ENCODE results near the gene SMIM3.
"Not testable (repeated sequence)": the region's sequence is repeated elsewhere in the genome, so short reads cannot be mapped to it uniquely, and the experiment has no call there.

The SMIM3 gene

DNA sequence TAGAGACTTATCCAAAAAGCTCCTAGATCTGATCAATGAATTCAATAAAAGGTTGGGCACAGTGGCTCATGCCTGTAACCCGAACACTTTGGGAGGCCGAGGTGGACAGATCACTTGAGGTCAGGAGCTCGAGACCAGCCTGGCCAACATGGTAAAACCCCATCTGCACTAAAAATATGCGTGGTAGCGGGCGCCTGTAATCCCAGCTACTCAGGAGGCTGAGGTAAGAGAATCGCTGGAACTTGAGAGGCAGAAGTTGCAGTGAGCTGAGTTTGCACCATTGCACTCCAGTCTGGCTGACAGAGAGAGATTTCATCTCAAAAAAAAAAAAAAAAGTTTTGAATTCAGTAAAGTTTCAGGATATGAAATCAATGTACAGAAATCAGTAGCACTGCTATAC lies 39.7 kb upstream of the SMIM3 start:
- peaks cover 15 to 21% of the 10 kb centered on the region in 2 experiments for H3K4me1 ChIP-seq (ENCODE audit: control insufficient read depth in 1 of 2, insufficient read depth in 1 of 2, low read depth in 1 of 2, low read length in 1 of 2)
- TF ChIP-seq, protein P1, sequence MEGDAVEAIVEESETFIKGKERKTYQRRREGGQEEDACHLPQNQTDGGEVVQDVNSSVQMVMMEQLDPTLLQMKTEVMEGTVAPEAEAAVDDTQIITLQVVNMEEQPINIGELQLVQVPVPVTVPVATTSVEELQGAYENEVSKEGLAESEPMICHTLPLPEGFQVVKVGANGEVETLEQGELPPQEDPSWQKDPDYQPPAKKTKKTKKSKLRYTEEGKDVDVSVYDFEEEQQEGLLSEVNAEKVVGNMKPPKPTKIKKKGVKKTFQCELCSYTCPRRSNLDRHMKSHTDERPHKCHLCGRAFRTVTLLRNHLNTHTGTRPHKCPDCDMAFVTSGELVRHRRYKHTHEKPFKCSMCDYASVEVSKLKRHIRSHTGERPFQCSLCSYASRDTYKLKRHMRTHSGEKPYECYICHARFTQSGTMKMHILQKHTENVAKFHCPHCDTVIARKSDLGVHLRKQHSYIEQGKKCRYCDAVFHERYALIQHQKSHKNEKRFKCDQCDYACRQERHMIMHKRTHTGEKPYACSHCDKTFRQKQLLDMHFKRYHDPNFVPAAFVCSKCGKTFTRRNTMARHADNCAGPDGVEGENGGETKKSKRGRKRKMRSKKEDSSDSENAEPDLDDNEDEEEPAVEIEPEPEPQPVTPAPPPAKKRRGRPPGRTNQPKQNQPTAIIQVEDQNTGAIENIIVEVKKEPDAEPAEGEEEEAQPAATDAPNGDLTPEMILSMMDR (IDR thresholded peaks at IDR 0.05), result no peak
- H3K9me3 ChIP-seq, result no peaks in the 10 kb centered on the region
- peaks cover 18% of the 10 kb centered on the region for H3K36me3 ChIP-seq
- no peaks in the 10 kb centered on the region for H3K27me3 ChIP-seq
- H3K27ac ChIP-seq, result peak overlapping the region; percentile 3
- H3K4me3 ChIP-seq (ENCODE audit: low read depth in 1 of 2, low read length in 1 of 2), result no peak overlapping the region

DNA sequence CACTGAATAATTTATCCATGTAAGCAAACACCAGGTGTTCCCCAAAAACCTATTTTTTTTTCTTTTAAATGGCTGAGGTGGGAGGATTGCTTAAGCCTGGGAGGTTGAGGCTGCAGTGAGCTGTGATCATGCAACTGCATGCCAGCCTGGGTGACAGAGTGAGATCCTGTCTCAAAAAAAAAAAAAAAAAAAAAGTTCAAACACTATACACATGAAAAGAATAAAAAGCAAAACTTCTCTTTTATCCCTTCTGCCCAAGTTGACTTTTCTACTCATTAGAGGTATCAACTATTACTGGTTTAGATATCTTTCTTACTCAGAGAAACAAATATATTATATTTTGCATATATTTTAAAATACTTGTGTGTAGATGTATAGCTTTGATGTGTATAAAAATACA lies 37.6 kb upstream of the SMIM3 start:
- Histone ChIP-seq H3K4me1 (ENCODE audit: control insufficient read depth in 1 of 2, insufficient read depth in 1 of 2, low read depth in 1 of 2, low read length in 1 of 2) (peaks cover 0 to under 1% of the 10 kb centered on the region in 2 experiments), H3K27me3 (no peaks in the 10 kb centered on the region), H3K4me3 (ENCODE audit: low read depth in 1 of 2, low read length in 1 of 2) (no peak overlapping the region), H3K9me3 (no peaks in the 10 kb centered on the region), H3K27ac (no peak overlapping the region), H3K36me3 (peaks cover 18% of the 10 kb centered on the region)
- TF ChIP-seq, protein P1 (IDR thresholded peaks at IDR 0.05), result no peak

DNA sequence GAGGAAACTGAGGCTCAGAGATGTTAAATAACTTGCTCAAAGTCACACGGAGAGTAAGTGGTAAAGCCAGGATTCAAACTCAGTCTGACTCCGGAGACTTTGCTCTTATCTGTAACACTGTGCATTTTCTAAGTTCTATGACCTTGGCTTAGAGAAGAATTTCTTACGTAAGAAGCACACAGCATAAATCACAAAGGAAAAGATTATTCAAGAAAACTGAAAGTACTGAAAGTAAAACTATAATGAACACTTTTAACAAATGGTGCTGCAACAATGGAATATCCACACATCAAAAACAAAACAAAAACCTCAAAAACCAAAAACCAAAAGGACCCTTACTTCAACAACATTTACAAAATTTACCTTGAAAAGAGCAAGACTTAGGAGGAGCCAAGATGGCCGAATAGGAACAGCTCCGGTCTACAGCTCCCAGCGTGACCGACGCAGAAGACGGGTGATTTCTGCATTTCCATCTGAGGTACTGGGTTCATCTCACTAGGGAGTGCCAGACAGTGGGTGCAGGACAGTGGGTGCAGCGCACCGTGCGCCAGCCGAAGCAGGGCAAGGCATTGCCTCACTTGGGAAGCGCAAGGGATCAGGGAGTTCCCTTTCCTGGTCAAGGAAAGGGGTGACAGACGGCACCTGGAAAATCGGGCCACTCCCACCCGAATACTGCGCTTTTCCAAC lies 36.0 kb upstream of the SMIM3 start:
- H3K27ac ChIP-seq; H3K27me3 ChIP-seq; H3K4me1 ChIP-seq (ENCODE audit: control insufficient read depth in 1 of 2, insufficient read depth in 1 of 2, low read depth in 1 of 2, low read length in 1 of 2); H3K4me3 ChIP-seq (ENCODE audit: low read depth in 1 of 2, low read length in 1 of 2); H3K9me3 ChIP-seq: not testable (repeated sequence)
- peaks cover 18% of the 10 kb centered on the region for H3K36me3 ChIP-seq

DNA sequence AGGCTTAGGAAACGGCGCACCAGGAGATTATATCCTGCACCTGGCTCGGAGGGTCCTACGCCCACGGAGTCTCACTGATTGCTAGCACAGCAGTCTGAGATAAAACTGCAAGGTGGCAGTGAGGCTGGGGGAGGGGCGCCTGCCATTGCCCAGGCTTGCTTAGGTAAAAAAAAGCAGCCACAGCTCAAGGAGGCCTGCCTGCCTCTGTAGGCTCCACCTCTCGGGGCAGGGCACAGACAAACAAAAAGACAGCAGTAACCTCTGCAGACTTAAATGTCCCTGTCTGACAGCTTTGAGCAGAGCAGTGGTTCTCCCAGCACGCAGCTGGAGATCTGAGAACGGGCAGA lies 35.4 kb upstream of the SMIM3 start:
- H3K27me3 ChIP-seq; H3K27ac ChIP-seq; H3K4me3 ChIP-seq (ENCODE audit: low read depth in 1 of 2, low read length in 1 of 2); H3K9me3 ChIP-seq; H3K4me1 ChIP-seq (ENCODE audit: control insufficient read depth in 1 of 2, insufficient read depth in 1 of 2, low read depth in 1 of 2, low read length in 1 of 2): not testable (repeated sequence)
- H3K36me3 ChIP-seq, result peaks cover 18% of the 10 kb centered on the region

DNA sequence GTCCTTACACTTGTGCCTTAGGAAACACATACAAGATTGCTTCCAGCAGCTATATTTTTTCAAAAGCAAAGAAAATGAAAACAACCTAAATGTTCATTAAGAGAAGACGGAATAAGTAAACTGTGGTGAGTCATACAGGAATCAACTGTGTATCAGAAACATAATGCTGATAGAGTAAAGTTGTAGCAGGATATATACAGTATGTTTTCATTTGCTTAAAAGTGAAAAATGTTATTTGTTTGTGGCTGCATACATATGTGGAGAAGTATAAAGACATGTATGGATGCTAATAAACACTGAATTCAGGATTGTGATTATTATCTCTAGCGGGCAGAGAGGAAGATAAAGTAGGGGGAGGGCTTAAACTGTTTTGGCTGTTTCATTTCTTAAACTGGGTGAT lies 28.1 kb upstream of the SMIM3 start:
- Histone ChIP-seq H3K9me3 (no peaks in the 10 kb centered on the region), H3K27me3 (no peaks in the 10 kb centered on the region), H3K36me3 (peaks cover 46% of the 10 kb centered on the region), H3K27ac (peak overlapping the region; percentile 34), H3K4me1 (ENCODE audit: control insufficient read depth in 1 of 2, insufficient read depth in 1 of 2, low read depth in 1 of 2, low read length in 1 of 2) (no peaks in the 10 kb centered on the region), H3K4me3 (ENCODE audit: low read depth in 1 of 2, low read length in 1 of 2) (no peak overlapping the region)
- TF ChIP-seq, protein P1 (IDR thresholded peaks at IDR 0.05), result no peak

DNA sequence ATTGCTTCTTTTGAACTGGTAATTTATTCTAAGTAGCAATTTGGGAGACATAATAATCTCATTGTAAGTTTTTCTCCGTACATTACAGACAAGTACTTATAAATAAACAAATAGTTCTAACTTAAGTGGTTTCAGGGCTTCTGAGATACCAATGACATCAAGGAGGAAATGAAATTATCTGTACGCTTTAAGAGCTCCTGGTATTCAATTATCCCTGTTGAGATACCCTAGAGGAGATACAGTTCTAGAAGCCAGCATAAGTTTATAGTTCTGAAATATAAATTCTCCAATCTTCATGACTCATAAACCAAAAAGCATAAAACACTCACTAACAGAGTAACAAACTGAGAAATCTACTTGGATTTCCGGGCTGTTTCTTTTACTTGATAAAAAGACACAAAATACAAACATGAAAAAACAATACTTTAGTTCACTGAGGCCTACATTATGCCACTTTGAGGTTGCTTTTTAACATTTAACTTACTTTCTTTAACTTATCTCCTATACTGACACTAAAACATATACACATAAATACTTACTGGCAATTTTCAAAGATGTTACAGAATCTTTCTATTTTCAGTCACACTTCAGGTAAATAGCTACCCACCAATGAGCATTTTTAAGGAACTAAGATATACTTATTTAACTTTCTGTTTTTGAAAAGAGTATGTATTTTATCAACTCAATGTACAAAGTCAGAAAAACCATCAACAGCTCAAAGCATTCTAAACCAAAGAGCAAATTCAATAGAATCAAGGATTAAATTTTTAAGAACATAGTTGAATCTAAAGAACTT lies 27.3 kb upstream of the SMIM3 start:
- peaks cover 53% of the 10 kb centered on the region for H3K36me3 ChIP-seq
- H3K9me3 ChIP-seq, result no peaks in the 10 kb centered on the region
- H3K27me3 ChIP-seq, result no peaks in the 10 kb centered on the region
- no peak overlapping the region for H3K27ac ChIP-seq
- no peak overlapping the region for H3K4me3 ChIP-seq (ENCODE audit: low read depth in 1 of 2, low read length in 1 of 2)
- TF ChIP-seq, protein P1 (IDR thresholded peaks at IDR 0.05), result no peak
- H3K4me1 ChIP-seq (ENCODE audit: control insufficient read depth in 1 of 2, insufficient read depth in 1 of 2, low read depth in 1 of 2, low read length in 1 of 2), result no peaks in the 10 kb centered on the region

Measured in neutrophil (primary cell).